ENCODE results near the gene PAQR9. TPM values are rescaled to one million over a fixed set of nuclear protein-coding genes. Genes with fewer than 3 reads are reported as not detected.

Gene PAQR9
- total and polyA plus RNA-seq, 11 donors = 5.0 to 20.5 (median 13.8) TPM

DNA sequence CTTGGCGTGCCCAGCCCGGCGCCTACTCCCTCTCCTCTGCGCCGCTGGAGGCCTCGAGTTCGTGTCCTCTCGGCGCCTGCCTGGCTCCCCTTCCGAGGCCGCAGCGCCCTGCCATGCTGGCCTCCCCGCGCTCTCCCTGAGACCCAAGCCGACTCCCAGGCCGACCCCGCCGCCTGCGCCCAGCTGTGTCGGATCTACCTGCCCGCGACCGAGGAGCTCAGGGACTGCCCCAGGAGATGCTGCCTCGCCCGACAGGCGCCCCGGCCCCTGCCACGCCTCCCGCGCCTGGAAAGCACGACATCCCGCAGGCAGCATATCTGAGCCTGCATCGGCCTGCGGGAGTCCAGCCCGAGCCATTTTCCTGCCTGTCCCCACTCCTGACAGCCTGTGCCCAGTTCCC is 16.1 kb downstream of the PAQR9 start:
- Histone ChIP-seq H3K27me3 (peaks cover 0 to 12% (median 3%) of the 10 kb centered on the region in 9 donors), H3K4me1 (peaks cover 0 to 10% (median 0%) of the 10 kb centered on the region in 12 donors), H3K27ac (no peak overlapping the region), H3K4me3 (peak overlapping the region in 10 of 12 donors; percentile 20 to 47 (median 36)), H3K9me3 (no peaks in the 10 kb centered on the region), H3K36me3 (no peaks in the 10 kb centered on the region)
- TF ChIP-seq POLR2A (IDR thresholded peaks at IDR 0.05) = no peak
- TF ChIP-seq, protein P1, sequence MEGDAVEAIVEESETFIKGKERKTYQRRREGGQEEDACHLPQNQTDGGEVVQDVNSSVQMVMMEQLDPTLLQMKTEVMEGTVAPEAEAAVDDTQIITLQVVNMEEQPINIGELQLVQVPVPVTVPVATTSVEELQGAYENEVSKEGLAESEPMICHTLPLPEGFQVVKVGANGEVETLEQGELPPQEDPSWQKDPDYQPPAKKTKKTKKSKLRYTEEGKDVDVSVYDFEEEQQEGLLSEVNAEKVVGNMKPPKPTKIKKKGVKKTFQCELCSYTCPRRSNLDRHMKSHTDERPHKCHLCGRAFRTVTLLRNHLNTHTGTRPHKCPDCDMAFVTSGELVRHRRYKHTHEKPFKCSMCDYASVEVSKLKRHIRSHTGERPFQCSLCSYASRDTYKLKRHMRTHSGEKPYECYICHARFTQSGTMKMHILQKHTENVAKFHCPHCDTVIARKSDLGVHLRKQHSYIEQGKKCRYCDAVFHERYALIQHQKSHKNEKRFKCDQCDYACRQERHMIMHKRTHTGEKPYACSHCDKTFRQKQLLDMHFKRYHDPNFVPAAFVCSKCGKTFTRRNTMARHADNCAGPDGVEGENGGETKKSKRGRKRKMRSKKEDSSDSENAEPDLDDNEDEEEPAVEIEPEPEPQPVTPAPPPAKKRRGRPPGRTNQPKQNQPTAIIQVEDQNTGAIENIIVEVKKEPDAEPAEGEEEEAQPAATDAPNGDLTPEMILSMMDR (IDR thresholded peaks at IDR 0.05) = no peak
- WGBS, 4 donors = 10 to 48% (median 16%) methylated on average over 28 to 35 of the region's 35 CpGs
- peak in 2 of 5 donors; percentile 33 to 61 for DNase-seq
- intact Hi-C loops (cut with DNase I) = no loop called here
- peak in 3 of 4 donors; percentile 18 to 59 (median 42) for ATAC-seq

- Histone ChIP-seq H3K27ac (no peak overlapping the region), H3K27me3 (peaks cover 0 to 12% (median 3%) of the 10 kb centered on the region in 9 donors), H3K4me3 (peak overlapping the region in 4 of 12 donors; percentile 25 to 47 (median 39)), H3K9me3 (no peaks in the 10 kb centered on the region), H3K36me3 (no peaks in the 10 kb centered on the region), H3K4me1 (peaks cover 0 to 10% (median 0%) of the 10 kb centered on the region in 12 donors)
- ATAC-seq (no peak), DNase-seq (no peak)
- WGBS, 4 donors = 60 to 72% (median 67%) methylated on average over 8 of the region's 8 CpGs
- TF ChIP-seq POLR2A (IDR thresholded peaks at IDR 0.05) = no peak
- TF ChIP-seq, protein P1 (IDR thresholded peaks at IDR 0.05) = no peak
- intact Hi-C loops (cut with DNase I) = no loop called here
Measured at GRCh38 chr3:142946861-142947260, 16.6 kb downstream of the PAQR9 start.

DNA sequence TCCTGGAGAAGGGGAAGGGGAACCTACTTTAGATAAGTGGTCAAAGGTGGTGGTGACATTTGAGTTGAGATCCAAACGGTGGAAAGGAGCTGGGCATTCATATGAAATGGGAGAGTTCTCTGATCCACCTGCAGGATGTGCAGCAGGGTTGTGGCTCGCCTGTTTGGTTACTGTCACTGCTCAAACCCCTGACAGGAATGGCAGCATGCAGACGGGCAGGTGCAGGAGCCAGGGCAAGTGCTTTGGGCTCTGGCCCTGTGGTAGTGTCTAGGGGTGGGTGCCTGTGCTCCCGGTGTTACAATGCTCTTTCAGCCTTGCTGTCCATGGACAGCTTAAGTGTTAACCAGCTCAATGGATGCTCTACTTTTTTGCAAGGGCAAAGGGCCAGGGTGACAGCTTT is 18.5 kb downstream of the PAQR9 start:
- H3K36me3 ChIP-seq = no peaks in the 10 kb centered on the region
- H3K9me3 ChIP-seq = no peaks in the 10 kb centered on the region
- no peak overlapping the region for H3K27ac ChIP-seq
- no peak for ATAC-seq
- no peak overlapping the region for H3K4me3 ChIP-seq
- peaks cover 0 to 11% (median 3%) of the 10 kb centered on the region in 9 donors for H3K27me3 ChIP-seq
- DNase-seq = no peak
- H3K4me1 ChIP-seq = peaks cover 0 to 10% (median 0%) of the 10 kb centered on the region in 12 donors
- intact Hi-C loops (cut with DNase I) = no loop called here
- WGBS, 4 donors = 68 to 86% (median 82%) methylated on average over 3 to 4 of the region's 4 CpGs
- TF ChIP-seq POLR2A (IDR thresholded peaks at IDR 0.05) = no peak
- TF ChIP-seq, protein P1 (IDR thresholded peaks at IDR 0.05) = no peak

DNA sequence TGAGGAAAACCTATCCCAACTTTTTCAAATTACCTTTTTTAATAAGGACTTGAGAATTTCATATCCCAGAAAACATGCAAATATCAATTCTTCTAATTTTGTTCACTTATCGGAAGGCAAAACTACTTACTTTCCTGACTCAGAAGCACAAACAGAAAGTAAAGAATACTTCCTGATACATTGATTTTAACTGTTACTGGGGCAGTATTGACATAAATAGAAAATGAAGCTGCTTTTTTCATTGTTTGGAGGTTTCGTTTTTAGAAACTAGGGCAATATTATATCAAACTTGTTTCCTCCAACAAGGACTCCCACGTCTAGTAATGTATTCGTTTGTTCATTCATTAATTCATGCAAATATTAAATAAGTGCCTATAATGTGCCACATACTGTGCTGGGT is 19.1 kb downstream of the PAQR9 start:
- 55 to 72% (median 68%) methylated on average over 4 of the region's 4 CpGs for WGBS, 4 donors
- Histone ChIP-seq H3K9me3 (no peaks in the 10 kb centered on the region), H3K27ac (no peak overlapping the region), H3K36me3 (no peaks in the 10 kb centered on the region), H3K4me3 (peak overlapping the region in 1 of 12 donors; percentile 27), H3K27me3 (peaks cover 0 to 11% (median 3%) of the 10 kb centered on the region in 9 donors), H3K4me1 (peaks cover 0 to 10% (median 0%) of the 10 kb centered on the region in 12 donors)
- no peak for DNase-seq
- intact Hi-C loops (cut with DNase I) = no loop called here
- no peak for TF ChIP-seq POLR2A (IDR thresholded peaks at IDR 0.05)
- TF ChIP-seq, protein P1 (IDR thresholded peaks at IDR 0.05) = no peak
- no peak for ATAC-seq

Measured in heart left ventricle (tissue), 16 donors.